Tibial nerve (tissue), 4 donors: ENCODE results near the gene NFATC2. TPM values are rescaled to one million over a fixed set of nuclear protein-coding genes. Genes with fewer than 3 reads are reported as not detected.
A peak's percentile ranks its signal among the peaks of the same experiment; 100 is the strongest.

ENCODE experiments used
- DNase-seq, 2 donors: peaks; one replicate each; pipeline ENCODE4 v3.0.0-alpha.2; 2019; ENCODE audit warnings: low spot score in 2 of 2
- H3K27ac ChIP-seq, 4 donors: fragments of 200-600 bp; sonication (generic) in 3 of 4; one replicate each; pipeline ENCODE4 v1.5.1; 2017 to 2019; ENCODE audit warnings: mild to moderate bottlenecking in 1 of 4
- H3K27me3 ChIP-seq, 2 donors: fragments of 200-600 bp; sonication (generic) in 1 of 2; one replicate each; pipeline versions ENCODE4 v1.5.1 to v1.6.0; 2017 to 2019
- H3K36me3 ChIP-seq, 3 donors: fragments of 200-600 bp; sonication (generic); one replicate each; pipeline ENCODE4 v1.5.1; 2018 to 2019
- H3K4me1 ChIP-seq, 4 donors: fragments of 200-600 bp; sonication (generic) in 3 of 4; one replicate each; pipeline ENCODE4 v1.5.1; 2017 to 2019
- H3K4me3 ChIP-seq, 4 donors: fragments of 200-600 bp; sonication (generic) in 3 of 4; one replicate each; pipeline ENCODE4 v1.5.1; 2017 to 2019; ENCODE audit warnings: mild to moderate bottlenecking in 1 of 4, moderate library complexity in 1 of 4
- H3K9me3 ChIP-seq, 4 donors: fragments of 200-600 bp; sonication (generic) in 3 of 4; one replicate each; pipeline ENCODE4 v1.5.1; 2017 to 2019
- CTCF ChIP-seq, 5 experiments: fragments of 200-600 bp in 3 of 5; fragments of 450-650 bp in 2 of 5; sonication (generic) in 3 of 5; IDR thresholded peaks; one replicate each; pipeline ENCODE4 v1.5.1; 2016 to 2019; ENCODE audit warnings: antibody characterized with exemption in 5 of 5, mild to moderate bottlenecking in 3 of 5, moderate library complexity in 2 of 5
- EP300 ChIP-seq, 2 donors: sonication (generic); formaldehyde crosslinking; IDR thresholded peaks; one replicate each; pipeline ENCODE4 v1.6.1; 2017; ENCODE audit warnings: antibody characterized with exemption in 2 of 2, mild to moderate bottlenecking in 1 of 2
- POLR2A ChIP-seq, 2 donors: fragments of 450-650 bp; IDR thresholded peaks; one replicate each; pipeline ENCODE4 v1.6.1; 2017; ENCODE audit warnings: antibody characterized with exemption in 2 of 2, mild to moderate bottlenecking in 2 of 2, moderate library complexity in 2 of 2
- WGBS, 2 donors: methylation state at CpG; one replicate each; pipeline ENCODE4 v1.1.5; 2018; 5-methylcytosine and 5-hydroxymethylcytosine counted together
- total RNA-seq, 4 donors: library from RNA; depleted of rRNA; stranded (reverse); fragments of >200 nt; gene quantifications; one replicate each; pipeline ENCODE4 v1.1.0, GENCODE V29; 2016

The NFATC2 gene
- total RNA-seq, 4 donors from 2014 or later, result 6.0 to 11.5 (median 7.7) TPM

GRCh38 chr20:51451484-51451883 lies 91.0 kb downstream of the NFATC2 start:
- Histone ChIP-seq H3K9me3 (no peaks in the 10 kb centered on the region), H3K36me3 (peaks cover 0 to 17% (median 0%) of the 10 kb centered on the region in 3 donors), H3K4me1 (peaks cover 0 to 51% (median 22%) of the 10 kb centered on the region in 4 donors), H3K27ac (peak overlapping the region in 3 of 4 donors; percentile 42 to 78 (median 68)), H3K4me3 (no peak overlapping the region), H3K27me3 (no peaks in the 10 kb centered on the region)
- no peak for TF ChIP-seq EP300 (IDR thresholded peaks at IDR 0.05)
- no peak for TF ChIP-seq CTCF (IDR thresholded peaks at IDR 0.05)
- TF ChIP-seq POLR2A (IDR thresholded peaks at IDR 0.05), result no peak
- no peak for DNase-seq
- 91 to 97% methylated on average over 12 of the region's 12 CpGs for WGBS, 2 donors

GRCh38 chr20:51450984-51451383 lies 91.5 kb downstream of the NFATC2 start:
- H3K27me3 ChIP-seq, result no peaks in the 10 kb centered on the region
- 40 to 42% methylated on average over 3 of the region's 3 CpGs for WGBS, 2 donors
- peaks cover 0 to 51% (median 18%) of the 10 kb centered on the region in 4 donors for H3K4me1 ChIP-seq
- no peaks in the 10 kb centered on the region for H3K9me3 ChIP-seq
- no peak overlapping the region for H3K4me3 ChIP-seq
- peak overlapping the region in 3 of 4 donors; percentile 42 to 78 (median 68) for H3K27ac ChIP-seq
- no peak for DNase-seq
- peaks cover 0 to 17% (median 0%) of the 10 kb centered on the region in 3 donors for H3K36me3 ChIP-seq
- TF ChIP-seq POLR2A (IDR thresholded peaks at IDR 0.05), result no peak
- no peak for TF ChIP-seq CTCF (IDR thresholded peaks at IDR 0.05)
- no peak for TF ChIP-seq EP300 (IDR thresholded peaks at IDR 0.05)

- Histone ChIP-seq H3K4me3 (no peak overlapping the region), H3K4me1 (peaks cover 0 to 54% (median 17%) of the 10 kb centered on the region in 4 donors), H3K9me3 (no peaks in the 10 kb centered on the region), H3K27ac (peak overlapping the region in 3 of 4 donors; percentile 42 to 78 (median 68)), H3K36me3 (peaks cover 0 to 17% (median 0%) of the 10 kb centered on the region in 3 donors), H3K27me3 (no peaks in the 10 kb centered on the region)
- DNase-seq, result no peak
- TF ChIP-seq CTCF (IDR thresholded peaks at IDR 0.05) (no peak), POLR2A (IDR thresholded peaks at IDR 0.05) (no peak), EP300 (IDR thresholded peaks at IDR 0.05) (no peak)
- WGBS, 2 donors, result 68 to 79% methylated on average over 5 of the region's 5 CpGs
These were observed 92.3 kb downstream of the NFATC2 start for GRCh38 chr20:51450221-51450712.

GRCh38 chr20:51449498-51450220 lies 92.9 kb downstream of the NFATC2 start:
- 78 to 82% methylated on average over 7 of the region's 7 CpGs for WGBS, 2 donors
- Histone ChIP-seq H3K27ac (peak overlapping the region in 3 of 4 donors; percentile 48 to 70 (median 53)), H3K36me3 (peaks cover 0 to 15% (median 0%) of the 10 kb centered on the region in 3 donors), H3K27me3 (no peaks in the 10 kb centered on the region), H3K4me3 (no peak overlapping the region), H3K4me1 (peaks cover 0 to 53% (median 17%) of the 10 kb centered on the region in 4 donors), H3K9me3 (no peaks in the 10 kb centered on the region)
- no peak for DNase-seq
- TF ChIP-seq POLR2A (IDR thresholded peaks at IDR 0.05), result no peak
- no peak for TF ChIP-seq CTCF (IDR thresholded peaks at IDR 0.05)
- TF ChIP-seq EP300 (IDR thresholded peaks at IDR 0.05), result no peak

- H3K27ac ChIP-seq, result peak overlapping the region; percentile 39 to 70 (median 66)
- H3K4me3 ChIP-seq, result no peak overlapping the region
- peaks cover 0 to 3% (median 0%) of the 10 kb centered on the region in 3 donors for H3K36me3 ChIP-seq
- H3K27me3 ChIP-seq, result no peaks in the 10 kb centered on the region
- WGBS, 2 donors, result 58 to 63% methylated on average over 5 of the region's 5 CpGs
- DNase-seq, result no peak
- no peak for TF ChIP-seq EP300 (IDR thresholded peaks at IDR 0.05)
- H3K4me1 ChIP-seq, result peaks cover 0 to 53% (median 17%) of the 10 kb centered on the region in 4 donors
- H3K9me3 ChIP-seq, result no peaks in the 10 kb centered on the region
These were observed 94.8 kb downstream of the NFATC2 start for GRCh38 chr20:51447765-51448148.
